SHP77 (cell line): ENCODE measurements around the gene RAD54L.
A peak's percentile ranks its signal among the peaks of the same experiment; 100 is the strongest.
"Not testable (repeated sequence)": the region's sequence is repeated elsewhere in the genome, so short reads cannot be mapped to it uniquely, and the experiment has no call there.

Experiments used
- DNase-seq, 2 experiments: peaks; one replicate each; lab custom pipeline; 2025; lab: John Stamatoyannopoulos, UW

The RAD54L gene

DNA sequence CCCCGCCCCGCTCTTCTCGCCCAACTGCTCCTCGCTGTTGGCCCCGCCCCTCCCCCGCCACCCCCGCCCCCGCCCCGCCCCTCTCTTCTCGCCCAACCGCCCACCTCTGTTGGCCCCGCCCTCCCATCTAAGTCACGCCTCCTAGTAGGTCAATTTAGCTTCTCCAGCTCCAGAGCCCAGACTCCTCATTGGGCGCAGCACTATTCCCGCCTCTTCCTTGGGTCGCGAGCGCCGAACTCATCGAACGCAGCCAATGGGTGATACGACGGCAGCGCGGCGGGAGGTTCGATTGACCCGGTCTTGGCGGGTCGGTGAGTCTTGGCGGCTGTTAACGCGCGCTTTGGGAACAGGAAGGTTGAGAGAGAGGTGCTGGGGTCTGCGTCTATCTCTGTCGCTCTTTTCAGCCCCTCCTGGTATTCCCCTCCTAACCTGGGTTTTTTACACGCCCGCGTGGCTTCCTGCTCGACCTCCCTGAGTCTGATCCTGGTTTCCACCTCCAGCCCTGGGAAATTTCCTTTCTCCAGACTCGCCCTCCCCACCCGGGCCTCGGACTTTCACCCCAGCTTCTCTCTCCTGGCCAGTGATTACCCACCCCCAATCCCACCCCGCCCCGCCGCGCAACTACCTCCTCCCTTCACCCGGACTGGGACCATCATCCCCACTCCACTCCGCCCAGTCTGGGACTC is at the start of gene RAD54L:
RAD54L (plus strand) TSS at position 328 of the 686 bp plus-strand sequence. CDS start 643 bp downstream, outside the sequence.
- peak; percentile 98 for DNase-seq

DNA sequence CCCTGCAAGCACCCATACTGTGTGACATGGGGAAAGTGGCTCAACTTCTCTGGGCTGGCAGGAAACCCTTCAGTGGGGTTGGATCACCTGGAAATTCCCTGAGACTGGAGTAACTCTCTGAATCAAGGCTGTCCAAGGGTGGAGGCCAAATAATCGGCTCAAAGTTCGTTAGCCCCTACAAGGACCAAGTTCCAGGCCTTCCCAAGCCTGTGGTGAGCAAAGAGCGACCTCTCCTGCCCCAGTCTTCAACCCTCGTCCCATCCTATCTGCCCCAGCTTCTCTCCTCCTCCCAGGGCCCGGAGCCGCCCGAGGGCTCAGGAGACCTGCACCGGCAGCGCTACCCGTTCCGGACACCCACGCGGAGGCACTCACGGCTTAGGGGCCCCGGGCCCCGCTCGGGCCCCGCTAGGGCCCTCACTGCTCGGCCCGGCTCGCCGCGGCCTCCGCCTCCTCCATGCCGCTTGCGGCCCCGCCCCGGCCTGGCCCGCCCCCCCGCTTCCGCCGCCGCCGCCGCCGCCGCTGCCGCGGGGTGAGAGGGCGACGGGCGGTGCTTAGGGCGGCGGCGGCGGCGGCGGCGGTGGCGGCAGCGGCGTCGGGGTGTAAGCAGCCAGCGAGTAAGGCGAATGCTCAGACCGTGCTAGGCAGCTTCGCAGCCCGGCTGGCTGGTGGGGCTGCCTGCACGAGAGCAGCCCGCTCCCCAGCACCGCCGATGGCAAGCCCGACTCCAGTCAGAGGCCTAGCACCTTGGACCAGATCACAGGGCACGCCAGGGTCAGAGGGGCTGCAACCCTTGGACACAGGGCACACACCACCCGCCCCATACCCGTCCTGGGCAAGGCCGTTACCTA is 49.4 kb upstream of the RAD54L start, which contains the start of gene POMGNT1:
POMGNT1 (minus strand) TSS at position 471 of the 848 bp plus-strand sequence. CDS start 613 bp downstream, outside the sequence.
- DNase-seq: peak; percentile 54 to 73

DNA sequence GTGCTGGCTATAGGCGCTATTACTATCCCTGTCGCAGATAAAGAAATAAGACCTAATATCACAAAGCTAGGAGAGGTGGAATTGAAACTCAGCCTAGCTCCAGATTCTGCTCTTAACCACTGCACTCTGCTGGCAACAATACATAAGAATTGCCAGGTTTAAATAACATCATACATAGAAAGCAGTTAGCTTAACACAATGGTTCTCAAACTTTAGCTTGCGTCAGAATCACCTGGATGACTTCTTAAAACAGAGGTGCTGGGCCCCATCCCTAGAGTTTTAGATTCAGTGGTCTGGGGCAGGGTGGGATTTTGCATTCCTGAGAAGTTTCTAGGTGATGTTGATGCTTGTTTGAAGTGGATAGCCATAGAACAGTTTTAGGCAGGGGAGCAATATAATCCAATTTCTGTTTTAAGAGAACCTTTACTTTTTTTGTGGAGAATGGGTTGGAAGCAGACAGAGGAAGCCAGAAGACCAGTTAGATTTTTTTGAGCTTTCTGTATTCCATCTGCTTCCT is 48.3 kb upstream of the RAD54L start:
- DNase-seq: no peak

DNA sequence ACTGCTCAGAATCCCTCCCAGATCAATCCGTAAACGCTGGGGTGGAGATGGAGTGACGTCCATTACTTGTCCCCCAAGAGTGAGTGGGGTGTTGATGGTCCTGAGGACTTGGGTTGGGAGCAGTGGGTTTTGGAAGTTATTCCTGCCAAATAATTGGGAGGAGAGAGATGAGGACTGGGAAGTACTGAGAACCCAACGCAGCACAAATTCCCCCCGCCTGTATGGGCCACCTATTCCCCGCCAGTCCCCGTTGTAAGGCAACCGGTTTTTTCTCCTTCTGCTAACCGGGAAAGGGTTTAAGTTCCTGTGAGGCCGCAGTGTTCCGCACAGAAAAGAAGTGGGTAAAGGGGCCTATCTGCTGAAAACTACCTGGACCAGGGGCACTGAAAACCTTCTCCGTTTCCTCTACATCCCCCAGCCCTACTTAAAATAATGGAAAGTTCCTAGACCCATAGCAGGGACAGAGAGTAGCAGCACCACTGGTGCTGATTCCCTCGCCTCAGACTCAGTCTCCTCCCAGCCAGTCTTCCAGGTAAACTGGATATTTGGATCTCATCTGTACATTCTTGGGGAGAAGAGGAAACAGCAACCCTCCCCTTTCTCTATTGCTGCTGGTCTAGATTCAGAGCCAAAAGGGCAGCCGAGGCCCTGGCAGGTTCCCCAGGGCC is 43.7 kb upstream of the RAD54L start:
- no peak for DNase-seq

- no peak for DNase-seq
These were observed 43.2 kb upstream of the RAD54L start for GRCh38 chr1:46204406-46204742.

DNA sequence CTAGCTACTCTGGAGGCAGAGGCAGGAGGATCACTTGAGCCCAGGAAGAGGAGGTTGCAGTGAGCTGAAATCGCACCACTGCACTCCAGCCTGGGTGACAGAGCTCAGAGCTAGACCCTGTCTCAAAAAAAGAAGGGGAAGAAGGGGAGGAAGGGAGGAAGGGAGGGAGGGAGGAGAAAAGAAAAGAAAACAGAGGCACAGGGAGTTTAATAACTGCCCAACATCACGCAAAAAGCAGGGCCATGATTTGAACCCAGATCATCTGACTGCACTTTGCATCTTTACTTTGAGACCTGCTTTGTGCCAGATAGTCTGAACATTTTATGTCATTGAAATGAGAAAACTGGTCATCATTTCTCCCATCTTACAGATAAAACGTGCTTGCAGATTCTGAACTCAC is 42.4 kb upstream of the RAD54L start:
- no peak for DNase-seq

- no peak for DNase-seq
These were observed 41.8 kb upstream of the RAD54L start for GRCh38 chr1:46205791-46206190.

DNA sequence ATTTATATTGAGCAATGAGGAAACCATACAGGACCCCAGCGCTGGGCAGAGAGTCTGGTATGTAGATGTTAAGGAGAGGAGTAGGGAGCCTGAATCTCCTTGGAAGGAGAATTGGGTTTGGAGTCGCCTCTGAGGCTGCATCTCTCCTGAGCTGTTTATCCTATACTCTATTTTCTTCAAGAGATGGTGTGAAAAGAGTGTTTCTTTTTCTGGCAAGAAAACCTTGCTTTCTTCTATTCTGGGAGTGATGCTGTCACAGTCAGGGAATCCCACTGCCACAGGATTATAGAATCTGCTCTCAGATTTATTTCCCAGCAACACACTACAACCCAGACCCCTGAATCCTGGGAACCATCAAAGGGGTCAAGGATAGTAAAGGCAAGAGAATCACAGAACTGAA is 41.2 kb upstream of the RAD54L start:
- no peak for DNase-seq

DNA sequence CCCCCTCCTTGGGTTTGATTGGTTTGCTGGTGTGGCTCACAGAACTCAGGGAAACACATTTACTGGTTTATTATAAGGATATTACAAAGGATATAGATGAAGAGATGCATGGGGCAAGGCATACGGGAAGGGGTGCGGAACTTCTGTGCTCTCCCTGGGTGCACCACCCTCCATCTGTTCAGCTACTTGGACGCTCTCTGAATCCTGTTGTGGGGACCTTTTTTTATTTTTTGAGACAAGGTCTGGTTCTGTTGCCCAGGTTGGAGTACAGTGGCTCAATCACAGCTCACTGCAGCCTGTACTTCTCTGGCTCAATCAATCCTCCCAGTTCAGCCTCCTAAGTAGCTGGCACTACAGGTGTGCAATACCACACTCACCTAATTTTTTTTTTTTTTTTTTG is 37.0 kb upstream of the RAD54L start:
- DNase-seq: no peak

GRCh38 chr1:46211051-46211450 is 36.5 kb upstream of the RAD54L start:
- DNase-seq: no peak

GRCh38 chr1:46215504-46215903 is 32.1 kb upstream of the RAD54L start:
- DNase-seq: no peak

DNA sequence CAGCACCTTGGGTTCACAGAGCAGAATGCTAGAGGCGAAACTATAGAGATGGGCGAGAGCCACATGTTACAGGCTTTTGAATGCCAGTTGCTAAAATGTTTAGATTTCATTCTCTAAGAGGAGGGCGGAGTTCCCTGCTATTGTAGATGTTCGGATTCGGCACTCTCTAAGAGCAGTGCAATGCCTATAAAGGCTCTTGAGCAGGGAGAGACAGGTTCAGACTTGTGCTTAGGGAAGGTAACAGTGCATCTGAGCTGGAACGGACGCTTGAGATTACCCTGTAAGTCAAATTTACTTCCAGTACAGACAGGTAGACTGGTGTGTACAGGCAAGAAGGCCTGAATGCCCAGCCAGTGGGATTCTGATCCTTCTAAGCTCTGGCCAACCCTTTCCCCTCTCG is 29.1 kb upstream of the RAD54L start:
- no peak for DNase-seq

DNA sequence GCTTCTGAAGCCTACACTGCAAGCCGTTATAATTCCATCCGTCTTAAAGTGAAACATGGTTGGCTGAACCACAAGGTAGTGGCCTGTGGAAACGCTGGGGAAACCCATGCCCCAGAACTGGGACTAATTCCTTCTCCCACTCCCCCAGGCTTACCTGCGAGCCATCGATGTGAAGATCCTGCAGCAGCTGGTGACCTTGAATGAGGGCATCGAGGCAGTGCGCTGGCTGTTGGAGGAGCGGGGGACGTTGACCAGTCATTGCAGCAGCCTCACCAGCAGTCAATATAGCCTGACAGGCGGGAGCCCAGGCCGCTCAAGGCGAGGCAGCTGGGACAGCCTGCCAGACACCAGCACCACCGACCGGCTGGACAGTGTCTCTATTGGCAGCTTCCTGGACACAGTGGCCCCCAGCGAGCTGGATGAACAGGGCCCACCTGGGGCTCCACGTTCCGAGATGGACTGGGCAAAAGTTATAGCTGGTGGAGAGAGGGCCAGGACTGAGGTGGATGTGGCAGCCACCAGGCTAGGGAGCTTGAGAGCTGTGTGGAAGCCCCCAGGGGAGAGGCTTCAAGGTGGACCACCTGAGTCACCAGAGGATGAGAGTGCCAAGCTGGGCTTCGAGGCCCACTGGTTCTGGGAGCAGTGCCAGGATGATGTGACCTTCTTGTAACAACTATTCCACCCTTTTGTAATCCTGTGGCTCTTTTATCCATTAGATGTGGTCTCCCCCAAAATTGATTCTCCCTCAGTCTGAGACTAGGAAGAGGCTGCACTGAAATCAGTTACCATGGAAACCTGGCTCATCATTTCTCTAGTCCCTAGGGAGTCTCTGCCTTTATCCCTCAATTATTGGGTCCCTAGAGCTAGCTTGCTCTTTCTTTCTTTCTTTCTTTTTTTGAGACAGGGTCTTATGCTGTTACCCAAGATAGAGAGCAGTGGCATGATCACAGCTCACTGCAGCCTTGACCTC is 27.7 kb upstream of the RAD54L start:
- no peak for DNase-seq

DNA sequence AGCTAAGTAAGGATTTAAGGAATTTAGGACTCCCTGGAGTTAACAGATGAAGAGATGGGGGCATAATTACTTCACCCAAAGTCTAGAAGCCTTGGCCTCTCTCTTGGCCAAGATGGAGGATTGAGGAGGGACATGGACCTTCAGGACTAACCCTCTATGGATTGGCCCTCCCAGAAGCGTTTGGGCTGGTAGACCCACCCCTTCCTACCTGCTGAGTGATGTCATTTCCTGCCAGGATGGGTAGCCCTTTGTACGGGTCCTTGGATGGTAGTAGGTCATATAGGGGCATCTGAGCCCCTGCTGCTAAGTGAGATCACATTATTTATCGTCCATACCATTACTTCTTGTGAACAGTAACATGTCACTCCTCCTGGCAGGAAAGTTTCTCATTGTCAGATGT is 26.8 kb upstream of the RAD54L start:
- DNase-seq: no peak

- no peak for DNase-seq
These were observed 25.8 kb upstream of the RAD54L start for GRCh38 chr1:46221749-46222148.

- DNase-seq: not testable (repeated sequence)
These were observed 24.5 kb upstream of the RAD54L start for GRCh38 chr1:46223055-46223454.

DNA sequence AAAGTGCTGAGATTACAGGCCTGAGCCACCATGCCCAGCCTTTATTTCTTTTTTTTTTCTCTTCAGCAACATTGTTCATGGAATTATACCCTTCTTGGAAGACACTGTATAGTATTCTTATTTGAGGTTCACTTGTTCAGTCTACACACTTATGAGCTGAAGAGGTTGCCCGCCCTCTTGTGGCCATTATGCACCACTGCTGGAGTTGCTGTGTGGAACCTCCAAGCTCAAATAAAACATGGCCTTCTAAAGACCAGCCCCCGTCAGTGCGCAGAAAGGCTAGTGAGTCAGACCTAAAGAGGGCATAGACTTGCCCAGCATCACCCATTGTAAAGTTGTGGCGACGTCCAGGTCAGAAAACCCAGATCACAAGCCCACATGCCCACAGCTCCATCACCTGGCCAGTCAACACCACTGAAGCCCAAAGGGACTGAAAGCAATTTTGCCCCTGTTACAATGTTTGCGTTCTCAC is 24.1 kb upstream of the RAD54L start:
- DNase-seq: peak; percentile 87 to 92

GRCh38 chr1:46224966-46225365 is 22.6 kb upstream of the RAD54L start:
- DNase-seq: no peak

DNA sequence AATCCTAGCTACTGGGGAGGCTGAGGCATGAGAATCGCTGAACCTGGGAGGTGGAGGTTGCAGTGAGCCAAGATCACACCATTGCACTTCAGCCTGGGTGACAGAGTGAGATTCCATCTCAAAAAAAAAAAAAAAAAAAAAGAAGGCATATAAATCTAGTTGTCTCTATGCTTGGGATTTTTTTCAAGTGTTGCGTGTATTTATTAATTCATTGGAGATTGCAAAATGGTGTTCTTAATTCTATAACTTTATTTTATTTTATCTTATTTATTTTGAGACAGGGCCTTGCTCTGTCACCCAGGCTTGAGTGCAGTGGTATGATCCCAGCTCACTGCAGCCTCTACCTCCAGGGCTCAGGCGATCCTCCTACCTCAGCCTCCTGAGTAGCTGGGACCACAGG is 16.3 kb upstream of the RAD54L start:
- DNase-seq: not testable (repeated sequence)

GRCh38 chr1:46236882-46237281 is 10.7 kb upstream of the RAD54L start:
- no peak for DNase-seq

DNA sequence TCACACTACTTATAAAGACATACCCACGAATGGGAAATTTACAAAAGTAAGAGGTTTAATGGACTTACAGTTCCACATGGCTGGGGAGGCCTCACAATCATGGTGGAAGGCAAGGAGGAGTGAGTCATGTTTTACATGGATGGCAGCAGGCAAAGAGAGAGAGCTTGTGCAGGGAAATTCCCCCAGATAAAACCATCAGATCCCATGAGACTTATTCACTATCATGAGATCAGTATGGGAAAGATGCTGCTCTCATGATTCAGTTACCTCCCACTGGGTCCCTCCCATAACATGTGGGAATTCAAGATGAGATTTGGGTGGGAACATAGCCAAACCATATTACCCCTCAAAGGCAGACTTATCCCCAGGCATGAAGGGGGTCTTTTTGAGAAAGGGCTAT is 8.7 kb upstream of the RAD54L start:
- DNase-seq: not testable (repeated sequence)
